HepG2 (cell line): ENCODE data around the gene PRKCB. TPM values are rescaled to one million over a fixed set of nuclear protein-coding genes. Genes with fewer than 3 reads are reported as not detected.

ENCODE experiments used
- ATAC-seq: fragments of 200-7000 bp; cut with Tn5 transposase; 3 replicates; pipeline ENCODE4 v1.9.1; 2020; ENCODE audit warnings: mild to moderate bottlenecking, moderate library complexity
- BruUV-seq: library from RNA; stranded (reverse); fragments of 400-500 nt; replicated peaks from 2 replicates; lab custom pipeline; 2021; lab: Mats Ljungman, UMichigan
- CTCF ChIA-PET: fragments of 300-600 bp; formaldehyde crosslinking; extraction: SDS; loops from one replicate; lab custom pipeline; 2021; ENCODE audit warnings: low total read pairs, inconsistent platforms, low intra/inter-chr PET ratio; lab: Yijun Ruan, JAX
- POLR2A ChIA-PET: fragments of 350-600 bp; sonication (Branson Sonifier 250); formaldehyde crosslinking; loops from one replicate; lab custom pipeline; 2020; ENCODE audit warnings: antibody characterized with exemption, inconsistent platforms; lab: Yijun Ruan, JAX
- DNase-seq: peaks from one replicate; pipeline ENCODE4 v3.0.0-alpha.2; 2015; ENCODE audit warnings: low spot score
- FAIRE-seq: peaks from 3 replicates; lab custom pipeline; 2011; peaks lifted over from hg19 to GRCh38; lab: Jason Lieb, UNC
- H2AFZ ChIP-seq: one replicate; pipeline ENCODE4 v1.6.1; 2011; ENCODE audit warnings: low read length, inconsistent platforms
- H3K27ac ChIP-seq: fragments of 300-600 bp; 3 replicates; pipeline ENCODE4 v1.8.0; 2011; ENCODE audit warnings: mixed run types, mild to moderate bottlenecking, mixed read lengths, low read length, inconsistent platforms; ENCODE audit not compliant: insufficient read depth; ENCODE audit errors: extremely low read length
- H3K27me3 ChIP-seq, 2 experiments: fragments of 200-600 bp in 1 of 2; 2 replicates in 1 of 2; 3 replicates in 1 of 2; pipeline versions ENCODE4 v1.6.0 to v1.8.0; 2011; ENCODE audit warnings: low read length in 2 of 2, mild to moderate bottlenecking in 2 of 2, moderate library complexity in 2 of 2, inconsistent platforms in 1 of 2; ENCODE audit not compliant: insufficient read depth in 2 of 2, control insufficient read depth in 1 of 2
- H3K36me3 ChIP-seq, 2 experiments: fragments of 200-600 bp in 1 of 2; replicated peaks in 1 of 2; 2 replicates in 1 of 2; 3 replicates in 1 of 2; pipeline versions ENCODE4 v1.5.1 to v1.8.0; 2011; ENCODE audit warnings: low read length in 2 of 2, inconsistent platforms in 1 of 2; ENCODE audit not compliant: insufficient read depth in 2 of 2, control insufficient read depth in 1 of 2
- H3K4me1 ChIP-seq: 2 replicates; pipeline ENCODE4 v1.5.1; 2012; ENCODE audit warnings: low read length, inconsistent platforms; ENCODE audit not compliant: insufficient read depth
- H3K4me2 ChIP-seq: 2 replicates; pipeline ENCODE4 v1.6.0; 2011; ENCODE audit warnings: low read depth, low read length, inconsistent platforms
- H3K4me3 ChIP-seq, 3 experiments: fragments of 200-600 bp in 1 of 3; sonication (generic), shearing (Covaris generic) in 1 of 3; replicated peaks in 1 of 3; 2 replicates each; pipeline ENCODE4 v1.5.1; 2011 to 2016; ENCODE audit warnings: low read length in 3 of 3, inconsistent platforms in 2 of 3, low read depth in 2 of 3, mild to moderate bottlenecking in 2 of 3, control low read depth in 1 of 3, mixed read lengths in 1 of 3; ENCODE audit not compliant: insufficient read depth in 1 of 3
- H3K79me2 ChIP-seq: one replicate; pipeline ENCODE4 v1.6.1; 2011; ENCODE audit warnings: low read length, inconsistent platforms; ENCODE audit not compliant: insufficient read depth
- H3K9ac ChIP-seq: 2 replicates; pipeline ENCODE4 v1.6.0; 2011; ENCODE audit warnings: mild to moderate bottlenecking, low read depth, low read length, inconsistent platforms; ENCODE audit not compliant: insufficient read depth
- H3K9me3 ChIP-seq: 2 replicates; pipeline ENCODE4 v1.5.1; 2012; ENCODE audit warnings: mild to moderate bottlenecking, low read length
- H4K20me1 ChIP-seq: 2 replicates; pipeline ENCODE4 v1.6.0; 2011; ENCODE audit warnings: inconsistent platforms, mild to moderate bottlenecking, low read length, moderate library complexity; ENCODE audit not compliant: insufficient read depth
- NCOR1 ChIP-seq: fragments of 200-600 bp; sonication (generic); IDR thresholded peaks from 2 replicates; pipeline ENCODE4 v1.7.0; 2017; ENCODE audit warnings: antibody characterized with exemption, low read length, borderline replicate concordance
- WGBS: methylation state at CpG from one replicate; pipeline ENCODE4 v1.1.6; 2017; ENCODE audit warnings: low lambda C conversion rate; 5-methylcytosine and 5-hydroxymethylcytosine counted together
- in situ Hi-C: cut with HindIII; loops from 2 replicates; pipeline ENCODE4 v1.10.0; 2017; ENCODE audit warnings: low pct_unique_long_range_greater_than_20kb; ENCODE audit not compliant: extremely low pct_ligation_motif_present
- intact Hi-C: fragments of 100-400 bp; cut with micrococcal nuclease; formaldehyde crosslinking; loops from one replicate; pipeline ENCODE4 v1.10.0; 2022; ENCODE audit not compliant: unreplicated experiment
- polyA plus RNA-seq, 8 experiments: library from polyadenylated mRNA; depleted of rRNA in 3 of 8; stranded (reverse) in 7 of 8; unstranded in 1 of 8; fragments of >200 nt; fragmentation: Illumina TruSeq in 4 of 8; extraction: Trizol in 4 of 8; gene quantifications; 2 replicates each; pipeline versions ENCODE4 v1.2.1 to v1.2.3, GENCODE V29; 2011 to 2016; ENCODE audit warnings: low read depth in 4 of 8, missing spikeins in 1 of 8, mixed read lengths in 1 of 8; ENCODE audit not compliant: insufficient read depth in 1 of 8
- total RNA-seq, 5 experiments: library from RNA; depleted of rRNA; stranded (reverse); fragments of >200 nt; fragmentation: Illumina TruSeq; extraction: Trizol; gene quantifications; 2 replicates each; pipeline ENCODE4 v1.2.3, GENCODE V29; 2016; ENCODE audit warnings: low read depth in 1 of 5
- TF ChIP-seq, protein P1 (sequence below): sonication (generic); formaldehyde crosslinking; IDR thresholded peaks from 2 replicates; pipeline ENCODE4 v1.9.0; 2021; ENCODE audit warnings: mild to moderate bottlenecking, missing genetic modification reagents

PRKCB gene
- total and polyA plus RNA-seq, 2 of the 13 experiments (the other 11 are each of a cell fraction or from before 2014, with no cell fraction given), result 0.01 TPM; not detected in 1

DNA sequence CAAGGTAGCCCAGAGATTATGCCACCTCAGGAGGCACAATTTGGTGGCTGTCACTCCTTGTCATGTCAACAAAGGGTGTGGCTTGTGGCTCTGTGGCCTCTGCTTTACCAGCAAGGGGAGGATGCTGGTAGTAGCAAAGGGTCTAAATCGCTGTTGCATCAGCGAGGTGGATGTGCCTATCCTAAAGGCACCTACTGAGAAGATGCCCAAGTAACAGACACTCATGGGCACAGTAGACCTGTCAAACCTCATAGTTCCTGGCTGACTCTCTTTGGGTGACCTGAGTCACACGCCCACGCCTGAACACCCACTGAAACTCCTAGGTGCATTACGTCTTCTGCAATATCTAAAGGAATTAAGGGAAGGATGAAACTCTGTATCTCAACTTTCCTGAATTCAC lies 139.5 kb downstream of the PRKCB start:
- Histone ChIP-seq H3K79me2 (no peaks in the 10 kb centered on the region), H3K4me1 (no peaks in the 10 kb centered on the region), H4K20me1 (no peaks in the 10 kb centered on the region), H3K9me3 (no peaks in the 10 kb centered on the region), H3K27me3 (peaks cover 0 to 17% of the 10 kb centered on the region in 2 experiments; a peak in 2 of 5 replicates), H3K9ac (no peak overlapping the region), H2AFZ (no peak overlapping the region), H3K4me2 (no peak overlapping the region), H3K4me3 (no peak overlapping the region), H3K36me3 (no peaks in the 10 kb centered on the region), H3K27ac (no peak overlapping the region)
- ATAC-seq (no peak), FAIRE-seq (no peak), DNase-seq (no peak)
- intact Hi-C loops (no loop called here), in situ Hi-C loops (no loop called here)
- ChIA-PET CTCF (no interaction called here), POLR2A (no interaction called here)
- 23% methylated on average over 2 of the region's 5 CpGs for WGBS
- no TSS peak for BruUV-seq
- TF ChIP-seq NCOR1, result no peak
- TF ChIP-seq, protein P1, sequence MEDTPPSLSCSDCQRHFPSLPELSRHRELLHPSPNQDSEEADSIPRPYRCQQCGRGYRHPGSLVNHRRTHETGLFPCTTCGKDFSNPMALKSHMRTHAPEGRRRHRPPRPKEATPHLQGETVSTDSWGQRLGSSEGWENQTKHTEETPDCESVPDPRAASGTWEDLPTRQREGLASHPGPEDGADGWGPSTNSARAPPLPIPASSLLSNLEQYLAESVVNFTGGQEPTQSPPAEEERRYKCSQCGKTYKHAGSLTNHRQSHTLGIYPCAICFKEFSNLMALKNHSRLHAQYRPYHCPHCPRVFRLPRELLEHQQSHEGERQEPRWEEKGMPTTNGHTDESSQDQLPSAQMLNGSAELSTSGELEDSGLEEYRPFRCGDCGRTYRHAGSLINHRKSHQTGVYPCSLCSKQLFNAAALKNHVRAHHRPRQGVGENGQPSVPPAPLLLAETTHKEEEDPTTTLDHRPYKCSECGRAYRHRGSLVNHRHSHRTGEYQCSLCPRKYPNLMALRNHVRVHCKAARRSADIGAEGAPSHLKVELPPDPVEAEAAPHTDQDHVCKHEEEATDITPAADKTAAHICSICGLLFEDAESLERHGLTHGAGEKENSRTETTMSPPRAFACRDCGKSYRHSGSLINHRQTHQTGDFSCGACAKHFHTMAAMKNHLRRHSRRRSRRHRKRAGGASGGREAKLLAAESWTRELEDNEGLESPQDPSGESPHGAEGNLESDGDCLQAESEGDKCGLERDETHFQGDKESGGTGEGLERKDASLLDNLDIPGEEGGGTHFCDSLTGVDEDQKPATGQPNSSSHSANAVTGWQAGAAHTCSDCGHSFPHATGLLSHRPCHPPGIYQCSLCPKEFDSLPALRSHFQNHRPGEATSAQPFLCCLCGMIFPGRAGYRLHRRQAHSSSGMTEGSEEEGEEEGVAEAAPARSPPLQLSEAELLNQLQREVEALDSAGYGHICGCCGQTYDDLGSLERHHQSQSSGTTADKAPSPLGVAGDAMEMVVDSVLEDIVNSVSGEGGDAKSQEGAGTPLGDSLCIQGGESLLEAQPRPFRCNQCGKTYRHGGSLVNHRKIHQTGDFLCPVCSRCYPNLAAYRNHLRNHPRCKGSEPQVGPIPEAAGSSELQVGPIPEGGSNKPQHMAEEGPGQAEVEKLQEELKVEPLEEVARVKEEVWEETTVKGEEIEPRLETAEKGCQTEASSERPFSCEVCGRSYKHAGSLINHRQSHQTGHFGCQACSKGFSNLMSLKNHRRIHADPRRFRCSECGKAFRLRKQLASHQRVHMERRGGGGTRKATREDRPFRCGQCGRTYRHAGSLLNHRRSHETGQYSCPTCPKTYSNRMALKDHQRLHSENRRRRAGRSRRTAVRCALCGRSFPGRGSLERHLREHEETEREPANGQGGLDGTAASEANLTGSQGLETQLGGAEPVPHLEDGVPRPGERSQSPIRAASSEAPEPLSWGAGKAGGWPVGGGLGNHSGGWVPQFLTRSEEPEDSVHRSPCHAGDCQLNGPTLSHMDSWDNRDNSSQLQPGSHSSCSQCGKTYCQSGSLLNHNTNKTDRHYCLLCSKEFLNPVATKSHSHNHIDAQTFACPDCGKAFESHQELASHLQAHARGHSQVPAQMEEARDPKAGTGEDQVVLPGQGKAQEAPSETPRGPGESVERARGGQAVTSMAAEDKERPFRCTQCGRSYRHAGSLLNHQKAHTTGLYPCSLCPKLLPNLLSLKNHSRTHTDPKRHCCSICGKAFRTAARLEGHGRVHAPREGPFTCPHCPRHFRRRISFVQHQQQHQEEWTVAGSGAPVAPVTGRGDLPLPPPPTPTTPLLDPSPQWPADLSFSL (CRISPR knock-in tag), result no peak
- TF ChIP-seq, all 625 proteins: peak for 0
